Renal pelvis (tissue), 4 donors: ENCODE data around the gene DUSP11. TPM values are rescaled to one million over a fixed set of nuclear protein-coding genes. Genes with fewer than 3 reads are reported as not detected.
"Not testable (repeated sequence)": the region's sequence is repeated elsewhere in the genome, so short reads cannot be mapped to it uniquely, and the experiment has no call there.

ENCODE experiments used
- DNase-seq: peaks from one replicate; pipeline ENCODE4 v3.0.0-alpha.2; 2013
- polyA plus RNA-seq, 3 donors: library from polyadenylated mRNA; unstranded; fragments of 120-200 nt; gene quantifications; one replicate each; pipeline ENCODE4 v1.2.1, GENCODE V29; 2013; ENCODE audit not compliant: insufficient read length in 3 of 3

Gene DUSP11
- polyA plus RNA-seq, 3 donors = 28.1 to 39.1 (median 35.3) TPM

- no peak for DNase-seq
Observed at GRCh38 chr2:73728043-73728442, 51.9 kb downstream of the DUSP11 start.

GRCh38 chr2:73726657-73727056, 53.2 kb downstream of the DUSP11 start:
- DNase-seq = not testable (repeated sequence)

- DNase-seq = no peak
Observed at GRCh38 chr2:73718851-73719621, 60.9 kb downstream of the DUSP11 start.

GRCh38 chr2:73718421-73718820, 61.5 kb downstream of the DUSP11 start:
- no peak for DNase-seq

- not testable (repeated sequence) for DNase-seq
Observed at GRCh38 chr2:73717695-73718094, 62.2 kb downstream of the DUSP11 start.

GRCh38 chr2:73717251-73717606, 62.7 kb downstream of the DUSP11 start:
- no peak for DNase-seq

GRCh38 chr2:73716543-73717250, 63.2 kb downstream of the DUSP11 start:
- DNase-seq = peak; percentile 23

GRCh38 chr2:73714091-73714490, 65.8 kb downstream of the DUSP11 start:
- DNase-seq = no peak

Other genes with a start within 250 kb of the DUSP11 start
- gene NAT8, start 137.7 kb downstream of the DUSP11 start, polyA plus RNA-seq = 10 to 100 TPM; 29.7 to 32.3 (median 30.4) TPM
- 10 to 100 TPM; 64.8 to 68.1 (median 67.2) TPM for gene TPRKB, start 42.8 kb downstream of the DUSP11 start, polyA plus RNA-seq
- not detected for gene C2orf78, start 4.1 kb upstream of the DUSP11 start, polyA plus RNA-seq
- gene STAMBP, start 48.9 kb upstream of the DUSP11 start, polyA plus RNA-seq = 10 to 100 TPM; 57.4 to 61.7 (median 59.9) TPM
- gene ACTG2, start 112.9 kb upstream of the DUSP11 start, polyA plus RNA-seq = 1 to 10 TPM in 2 of 3 donors, under 1 TPM in 1; 0.36 to 1.9 (median 1.2) TPM
- gene DGUOK, start 146.8 kb upstream of the DUSP11 start, polyA plus RNA-seq = 10 to 100 TPM; 62.8 to 65.1 (median 63.6) TPM
- 10 to 100 TPM; 23.0 to 27.1 (median 26.3) TPM for gene TET3, start 204.8 kb upstream of the DUSP11 start, polyA plus RNA-seq